ENCODE measurements around the gene ACSL3.

DNA sequence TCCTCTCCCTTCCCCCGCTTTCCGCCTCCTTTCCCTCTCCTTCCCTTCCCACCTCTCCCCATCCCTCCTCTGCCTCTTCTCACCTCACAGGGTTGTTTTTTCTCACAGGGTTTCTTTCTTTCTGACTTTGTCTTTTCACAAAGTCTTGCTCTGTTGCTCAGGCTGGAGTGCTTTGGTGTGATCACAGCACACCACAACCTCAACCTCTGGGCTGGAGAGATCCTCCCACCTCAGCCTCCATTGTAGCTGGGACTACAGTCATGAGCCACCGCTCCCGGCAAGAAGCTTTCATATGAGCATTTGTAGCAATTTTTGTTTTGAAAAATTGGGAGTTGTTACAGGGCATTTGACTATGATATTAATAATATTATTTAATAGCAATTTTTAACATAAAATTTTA is 32.9 kb downstream of the ACSL3 start:
- TF ChIP-seq EZH2phosphoT487 (IDR thresholded peaks at IDR 0.05; ENCODE audit: borderline replicate concordance) (no peak), CTCF (conservative IDR thresholded peaks at IDR 0.05; ENCODE audit: low read length) (no peak)

Data from Loucy (cell line).